ENCODE data around the gene PALM2AKAP2.
"Not testable (repeated sequence)": the region's sequence is repeated elsewhere in the genome, so short reads cannot be mapped to it uniquely, and the experiment has no call there.

PALM2AKAP2 gene

DNA sequence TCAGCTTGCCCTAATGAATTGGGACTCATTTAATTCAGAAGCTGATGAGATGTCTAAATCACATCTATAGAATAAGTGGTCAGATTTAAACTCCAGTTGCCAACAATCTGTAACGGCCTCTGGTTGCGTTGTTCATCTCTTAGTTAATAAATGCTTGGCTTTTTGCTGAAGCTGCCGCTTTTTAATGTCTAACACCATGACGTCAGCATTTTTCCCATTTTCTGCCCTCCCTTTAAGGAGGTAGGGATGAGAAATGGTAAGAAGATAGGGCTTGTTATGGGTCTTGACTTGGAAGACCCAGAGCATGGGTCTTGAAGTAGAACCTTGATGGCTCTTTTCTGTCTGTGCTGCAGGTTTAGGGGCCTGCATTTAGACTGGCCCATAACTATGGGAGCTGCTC lies 33.3 kb downstream of the PALM2AKAP2 start:
- TF ChIP-seq, protein P1, sequence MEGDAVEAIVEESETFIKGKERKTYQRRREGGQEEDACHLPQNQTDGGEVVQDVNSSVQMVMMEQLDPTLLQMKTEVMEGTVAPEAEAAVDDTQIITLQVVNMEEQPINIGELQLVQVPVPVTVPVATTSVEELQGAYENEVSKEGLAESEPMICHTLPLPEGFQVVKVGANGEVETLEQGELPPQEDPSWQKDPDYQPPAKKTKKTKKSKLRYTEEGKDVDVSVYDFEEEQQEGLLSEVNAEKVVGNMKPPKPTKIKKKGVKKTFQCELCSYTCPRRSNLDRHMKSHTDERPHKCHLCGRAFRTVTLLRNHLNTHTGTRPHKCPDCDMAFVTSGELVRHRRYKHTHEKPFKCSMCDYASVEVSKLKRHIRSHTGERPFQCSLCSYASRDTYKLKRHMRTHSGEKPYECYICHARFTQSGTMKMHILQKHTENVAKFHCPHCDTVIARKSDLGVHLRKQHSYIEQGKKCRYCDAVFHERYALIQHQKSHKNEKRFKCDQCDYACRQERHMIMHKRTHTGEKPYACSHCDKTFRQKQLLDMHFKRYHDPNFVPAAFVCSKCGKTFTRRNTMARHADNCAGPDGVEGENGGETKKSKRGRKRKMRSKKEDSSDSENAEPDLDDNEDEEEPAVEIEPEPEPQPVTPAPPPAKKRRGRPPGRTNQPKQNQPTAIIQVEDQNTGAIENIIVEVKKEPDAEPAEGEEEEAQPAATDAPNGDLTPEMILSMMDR (IDR thresholded peaks at IDR 0.05; ENCODE audit: extremely low read depth, missing control alignments), result no peak
- DNase-seq (ENCODE audit: low spot score), result no peak

GRCh38 chr9:109813829-109814228 lies 33.8 kb downstream of the PALM2AKAP2 start:
- TF ChIP-seq, protein P1 (IDR thresholded peaks at IDR 0.05; ENCODE audit: extremely low read depth, missing control alignments), result no peak
- DNase-seq (ENCODE audit: low spot score), result no peak

DNA sequence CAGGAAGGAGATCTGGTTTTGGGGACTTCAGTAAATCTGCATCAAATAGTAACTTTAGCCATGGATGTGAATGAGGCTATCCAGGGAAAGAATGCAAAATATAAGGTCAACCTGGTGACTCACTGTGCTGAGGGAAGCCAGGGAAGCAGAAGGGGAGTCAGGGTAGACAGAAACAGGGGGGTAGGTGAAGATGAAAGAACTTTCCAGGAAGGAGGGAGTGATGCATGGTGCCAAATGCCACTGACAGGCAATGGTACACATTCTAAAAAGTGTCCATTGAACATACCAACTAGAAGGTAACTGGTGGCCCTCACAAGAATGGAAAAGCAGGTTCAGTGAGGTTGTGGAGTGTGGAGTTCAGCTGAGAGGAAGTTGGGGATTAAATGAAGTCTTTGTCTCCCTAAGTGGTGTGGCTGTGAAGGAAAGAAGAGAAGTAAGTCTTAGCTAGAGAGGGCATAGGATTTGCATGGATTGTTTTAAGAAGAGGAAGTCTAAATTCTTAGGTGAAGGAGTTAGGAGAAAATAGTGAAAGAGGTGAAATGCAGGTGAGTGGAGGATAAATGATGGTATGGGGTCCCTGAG lies 35.5 kb downstream of the PALM2AKAP2 start:
- no peak for DNase-seq (ENCODE audit: low spot score)
- TF ChIP-seq, protein P1 (IDR thresholded peaks at IDR 0.05; ENCODE audit: extremely low read depth, missing control alignments), result no peak

DNA sequence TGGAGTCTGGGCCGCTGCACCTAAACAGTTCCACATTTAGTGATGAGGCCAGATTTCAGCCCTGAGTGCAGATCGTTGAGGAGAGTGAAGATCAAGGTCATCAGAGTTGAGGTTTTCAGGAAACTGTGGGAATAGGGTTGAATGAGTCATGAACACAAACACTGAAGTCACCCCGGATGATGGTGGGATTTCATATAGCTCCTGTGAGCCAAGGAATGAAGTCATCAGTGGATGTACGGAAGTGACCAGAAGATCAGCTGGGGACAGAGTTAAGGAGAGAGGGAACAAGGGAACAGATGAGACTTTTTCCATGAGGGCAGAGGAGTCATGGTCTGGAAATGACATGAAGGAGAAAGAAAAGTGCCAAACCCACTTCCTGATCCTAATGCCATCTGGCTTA lies 36.5 kb downstream of the PALM2AKAP2 start:
- no peak for DNase-seq (ENCODE audit: low spot score)
- TF ChIP-seq, protein P1 (IDR thresholded peaks at IDR 0.05; ENCODE audit: extremely low read depth, missing control alignments), result no peak

DNA sequence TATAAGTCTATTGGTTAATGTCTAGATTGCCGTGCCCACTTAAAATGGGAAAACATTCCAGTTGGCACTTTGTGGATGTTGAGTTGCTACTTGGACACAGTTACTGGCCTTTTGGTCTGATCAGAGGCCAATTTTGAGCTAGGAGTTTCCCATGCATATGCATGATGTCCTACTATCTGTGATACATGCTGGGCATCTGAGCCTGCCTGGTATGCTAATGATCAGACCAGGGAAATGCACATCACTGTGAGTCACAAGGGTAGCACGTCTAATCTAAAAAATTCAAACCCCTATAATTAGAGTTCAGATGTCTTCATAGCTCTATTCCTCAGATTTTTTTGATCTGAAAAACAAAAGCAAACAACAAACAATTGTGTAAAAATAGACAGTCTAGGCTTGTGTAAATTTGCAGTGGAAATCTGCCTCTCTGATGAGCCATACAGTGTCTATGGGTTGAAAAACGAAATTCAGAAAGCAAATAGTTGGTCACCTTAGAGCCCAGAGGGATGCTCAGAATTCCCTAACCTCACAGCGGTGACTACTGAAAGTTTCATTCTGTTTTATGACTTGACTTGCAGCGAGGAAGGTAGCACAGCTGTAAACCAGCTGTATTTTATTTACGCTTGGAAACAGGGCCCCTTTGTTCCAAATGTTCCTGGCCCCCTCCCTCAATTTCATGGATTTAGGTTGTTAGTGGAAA lies 37.3 kb downstream of the PALM2AKAP2 start:
- DNase-seq (ENCODE audit: low spot score), result no peak
- TF ChIP-seq, protein P1 (IDR thresholded peaks at IDR 0.05; ENCODE audit: extremely low read depth, missing control alignments), result no peak

- TF ChIP-seq, protein P1 (IDR thresholded peaks at IDR 0.05; ENCODE audit: extremely low read depth, missing control alignments), result peak; percentile 62
- DNase-seq (ENCODE audit: low spot score), result peak; percentile 61
Measured at GRCh38 chr9:109817846-109818472, 38.0 kb downstream of the PALM2AKAP2 start.

DNA sequence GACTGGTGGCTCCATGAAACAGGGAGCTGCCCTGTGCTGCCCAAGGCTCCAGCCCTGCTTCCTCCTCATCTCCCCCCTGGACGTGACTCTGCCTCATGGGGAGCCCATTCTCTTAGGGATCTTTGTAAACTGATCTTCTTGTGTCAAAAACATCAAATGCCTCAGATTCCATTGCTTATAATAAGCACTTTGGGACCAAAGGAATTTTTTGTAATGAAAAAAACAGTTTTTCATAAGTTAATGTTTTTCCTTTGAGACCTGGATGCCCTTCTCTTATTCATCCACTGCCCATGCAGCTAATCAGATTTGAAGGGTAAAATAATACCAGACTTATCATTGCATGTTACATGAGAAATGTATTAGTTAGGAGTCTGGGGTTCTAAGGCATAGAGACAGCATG lies 41.7 kb downstream of the PALM2AKAP2 start:
- TF ChIP-seq, protein P1 (IDR thresholded peaks at IDR 0.05; ENCODE audit: extremely low read depth, missing control alignments), result no peak
- no peak for DNase-seq (ENCODE audit: low spot score)

DNA sequence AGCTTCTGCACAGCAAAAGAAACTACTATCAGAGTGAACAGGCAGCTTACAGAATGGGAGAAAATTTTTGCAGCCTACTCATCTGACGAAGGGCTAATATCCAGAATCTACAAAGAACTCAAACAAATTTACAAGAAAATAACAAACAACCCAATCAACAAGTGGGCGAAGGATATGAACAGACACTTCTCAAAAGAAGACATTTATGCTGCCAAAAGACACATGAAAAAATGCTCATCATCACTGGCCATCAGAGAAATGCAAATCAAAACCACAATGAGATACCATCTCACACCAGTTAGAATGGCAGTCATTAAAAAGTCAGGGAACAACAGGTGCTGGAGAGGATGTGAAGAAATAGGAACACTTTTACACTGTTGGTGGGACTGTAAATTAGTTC lies 45.4 kb downstream of the PALM2AKAP2 start:
- DNase-seq (ENCODE audit: low spot score), result not testable (repeated sequence)

Measured in GM20000 (cell line).